K562 (cell line): ENCODE data around the gene PSMD1. TPM values are rescaled to one million over a fixed set of nuclear protein-coding genes. Genes with fewer than 3 reads are reported as not detected.

Experiments
- BRD4 ChIP-seq: fragments of 200-600 bp; sonication (generic); IDR thresholded peaks from 2 replicates; pipeline ENCODE4 v1.6.1; 2017; ENCODE audit warnings: inconsistent platforms
- CBX2 ChIP-seq: fragments of 200-600 bp; sonication (generic); IDR thresholded peaks from one replicate; pipeline ENCODE4 v1.6.1; 2012; ENCODE audit warnings: mild to moderate bottlenecking, low read length, inconsistent platforms; ENCODE audit not compliant: insufficient read depth, poor library complexity, severe bottlenecking
- DEAF1 ChIP-seq: fragments of 450-650 bp; formaldehyde crosslinking; IDR thresholded peaks from 2 replicates; pipeline ENCODE4 v1.4.0; 2020; ENCODE audit warnings: mild to moderate bottlenecking, moderate library complexity
- E2F6 ChIP-seq, 2 experiments: IDR thresholded peaks; 2 replicates each; pipeline ENCODE4 v1.6.1; 2011; ENCODE audit warnings: borderline replicate concordance in 1 of 2, control low read depth in 1 of 2, low read depth in 1 of 2, low read length in 1 of 2, mild to moderate bottlenecking in 1 of 2, mixed read lengths in 1 of 2, moderate library complexity in 1 of 2; ENCODE audit not compliant: insufficient read depth in 1 of 2, insufficient read length in 1 of 2, poor library complexity in 1 of 2, severe bottlenecking in 1 of 2; ENCODE audit errors: extremely low read depth in 1 of 2
- GATAD2B ChIP-seq: fragments of 450-650 bp; IDR thresholded peaks from 2 replicates; pipeline ENCODE4 v1.6.1; 2017; ENCODE audit warnings: mild to moderate bottlenecking, borderline replicate concordance
- GTF2A2 ChIP-seq: IDR thresholded peaks from 2 replicates; pipeline ENCODE4 v1.6.1; 2016; ENCODE audit warnings: mild to moderate bottlenecking, missing genetic modification characterization, missing compliant biosample characterization
- HDAC1 ChIP-seq, 2 experiments: fragments of 450-650 bp; IDR thresholded peaks; 2 replicates each; pipeline ENCODE4 v1.6.1; 2016 to 2017; ENCODE audit warnings: inconsistent platforms in 1 of 2, mild to moderate bottlenecking in 1 of 2, moderate library complexity in 1 of 2
- HMGN3 ChIP-seq: IDR thresholded peaks from 2 replicates; pipeline ENCODE4 v1.6.1; 2011; ENCODE audit warnings: borderline replicate concordance, low read depth, mild to moderate bottlenecking, mixed read lengths, low read length; ENCODE audit not compliant: insufficient read length; ENCODE audit errors: extremely low read depth
- IRF9 ChIP-seq: fragments of 450-650 bp; IDR thresholded peaks from 2 replicates; pipeline ENCODE4 v1.6.1; 2016; ENCODE audit warnings: missing biosample characterization, missing genetic modification characterization
- KLF6 ChIP-seq: fragments of 250-450 bp; sonication (Bioruptor Pico); IDR thresholded peaks from 2 replicates; pipeline ENCODE4 v1.4.0; 2020; ENCODE audit warnings: mild to moderate bottlenecking, moderate library complexity, borderline replicate concordance
- LCOR ChIP-seq: sonication (generic); formaldehyde crosslinking; IDR thresholded peaks from 2 replicates; pipeline ENCODE4 v1.8.0; 2022; ENCODE audit warnings: mild to moderate bottlenecking, missing genetic modification reagents
- NUFIP1 ChIP-seq: fragments of 450-650 bp; IDR thresholded peaks from 2 replicates; pipeline ENCODE4 v1.6.1; 2018; ENCODE audit not compliant: partially characterized antibody
- POLR2A ChIP-seq: fragments of 450-650 bp; conservative IDR thresholded peaks from 2 replicates; pipeline ENCODE4 v1.6.1; 2016
- SNIP1 ChIP-seq: fragments of 450-650 bp; IDR thresholded peaks from 2 replicates; pipeline ENCODE4 v1.7.1; 2017; ENCODE audit warnings: low read depth, mild to moderate bottlenecking
- U2AF1 ChIP-seq: fragments of 200-400 bp; formaldehyde crosslinking; optimal IDR thresholded peaks from 2 replicates; pipeline ENCODE3; 2017; ENCODE audit warnings: mild to moderate bottlenecking, low read depth, low read length, moderate library complexity
- ZFX ChIP-seq: sonication (generic); formaldehyde crosslinking; IDR thresholded peaks from 2 replicates; pipeline ENCODE4 v1.8.0; 2022; ENCODE audit warnings: mild to moderate bottlenecking, missing genetic modification reagents, moderate library complexity
- ZMIZ1 ChIP-seq, 2 experiments: fragments of 150-350 bp in 1 of 2; IDR thresholded peaks; 2 replicates each; pipeline ENCODE4 v1.6.1; 2012 to 2016; ENCODE audit warnings: low read depth in 2 of 2, low read length in 2 of 2, mild to moderate bottlenecking in 1 of 2, moderate library complexity in 1 of 2
- ZNF23 ChIP-seq: fragments of 250-450 bp; sonication (Bioruptor Pico); IDR thresholded peaks from 2 replicates; pipeline ENCODE4 v1.4.0; 2020; ENCODE audit warnings: mild to moderate bottlenecking
- ZNF584 ChIP-seq: fragments of 200-800 bp; sonication (Bioruptor generic); IDR thresholded peaks from 2 replicates; pipeline ENCODE4 v1.6.1; 2016; ENCODE audit warnings: low read depth, mild to moderate bottlenecking, missing genetic modification characterization, missing compliant biosample characterization
- ZNF586 ChIP-seq: fragments of 450-650 bp; formaldehyde crosslinking; conservative IDR thresholded peaks from 2 replicates; pipeline ENCODE4 v1.4.0; 2020; ENCODE audit warnings: mild to moderate bottlenecking, moderate library complexity
- polyA plus RNA-seq, 8 experiments: library from polyadenylated mRNA; depleted of rRNA in 4 of 8; stranded (reverse) in 5 of 8; unstranded in 3 of 8; fragments of >200 nt; fragmentation: Nextera tagmentation in 2 of 8; fragmentation: Illumina TruSeq in 1 of 8; extraction: Ambion mirVana in 2 of 8; extraction: Trizol in 1 of 8; gene quantifications; 2 replicates each; pipeline versions ENCODE4 v1.2.1 to v1.2.3, GENCODE V29; 2011 to 2014; ENCODE audit warnings: inconsistent platforms in 1 of 8, missing spikeins in 1 of 8
- total RNA-seq, 7 experiments: library from RNA; depleted of rRNA in 6 of 7; stranded (reverse); fragments of >200 nt in 6 of 7; fragmentation: Illumina TruSeq in 2 of 7; extraction: Trizol in 2 of 7; gene quantifications; 2 replicates each; pipeline versions ENCODE4 v1.2.1 to v1.2.3, GENCODE V29; 2011 to 2021; ENCODE audit warnings: low replicate concordance in 1 of 7

Gene PSMD1
- total and polyA plus RNA-seq, 9 of the 15 experiments (the other 6 are each of a cell fraction or from before 2014, with no cell fraction given), result 100 to 257 (median 147) TPM

- TF ChIP-seq E2F6 (IDR thresholded peaks at IDR 0.05; ENCODE audit: borderline replicate concordance in 1 of 2, extremely low read depth in 1 of 2, insufficient read depth in 1 of 2, insufficient read length in 1 of 2, low read depth in 1 of 2, low read length in 1 of 2, poor library complexity in 1 of 2, severe bottlenecking in 1 of 2) (peak; percentile 35 to 67), DEAF1 (CRISPR knock-in tag) (no peak), ZNF586 (CRISPR knock-in tag) (no peak), ZFX (no peak), HDAC1 (IDR thresholded peaks at IDR 0.05) (peak in 1 of 2 experiments; percentile 66; a peak in 2 of 4 replicates), ZNF23 (CRISPR knock-in tag) (no peak), GTF2A2 (no peak), HMGN3 (no peak), GATAD2B (no peak), SNIP1 (no peak), ZMIZ1 (IDR thresholded peaks at IDR 0.05; ENCODE audit: low read depth in 2 of 2, low read length in 2 of 2) (no peak), BRD4 (no peak), KLF6 (CRISPR knock-in tag) (no peak), CBX2 (no peak), ZNF584 (CRISPR knock-in tag) (no peak), NUFIP1 (no peak), U2AF1 (no peak), LCOR (CRISPR knock-in tag) (no peak), IRF9 (tag) (no peak), POLR2A (peak; percentile 67)
These were observed 141.9 kb downstream of the PSMD1 start, which contains the start of gene ARMC9 (continued) for GRCh38 chr2:231198291-231199173.
